Ishikawa (cell line): ENCODE data around the gene SH3PXD2A.

Source experiments
- CEBPB ChIP-seq: IDR thresholded peaks from 2 replicates; pipeline ENCODE4 v1.6.1; 2012
- CREB1 ChIP-seq: IDR thresholded peaks from 2 replicates; pipeline ENCODE4 v1.6.1; 2012; ENCODE audit warnings: low read depth
- EGR1 ChIP-seq: IDR thresholded peaks from 2 replicates; pipeline ENCODE4 v1.6.1; 2012
- EP300 ChIP-seq: IDR thresholded peaks from 2 replicates; pipeline ENCODE4 v1.6.1; 2012; ENCODE audit warnings: borderline replicate concordance
- FOXM1 ChIP-seq: IDR thresholded peaks from 2 replicates; pipeline ENCODE4 v1.6.1; 2012; ENCODE audit warnings: low read depth, borderline replicate concordance
- MAX ChIP-seq: IDR thresholded peaks from 2 replicates; pipeline ENCODE4 v1.6.1; 2012
- NFIC ChIP-seq: IDR thresholded peaks from 2 replicates; pipeline ENCODE4 v1.6.1; 2012
- RAD21 ChIP-seq: IDR thresholded peaks from 2 replicates; pipeline ENCODE4 v1.6.1; 2012; ENCODE audit warnings: low read depth
- REST ChIP-seq: IDR thresholded peaks from 2 replicates; pipeline ENCODE4 v1.6.1; 2012; ENCODE audit warnings: low read depth, mild to moderate bottlenecking
- TAF1 ChIP-seq: IDR thresholded peaks from 2 replicates; pipeline ENCODE4 v1.6.1; 2012; ENCODE audit warnings: low read depth, mild to moderate bottlenecking
- TCF12 ChIP-seq: IDR thresholded peaks from 2 replicates; pipeline ENCODE4 v1.6.1; 2012; ENCODE audit warnings: low read depth
- TEAD4 ChIP-seq: IDR thresholded peaks from 2 replicates; pipeline ENCODE4 v1.6.1; 2012
- USF1 ChIP-seq: IDR thresholded peaks from 2 replicates; pipeline ENCODE4 v1.6.1; 2012
- YY1 ChIP-seq: IDR thresholded peaks from 2 replicates; pipeline ENCODE4 v1.6.1; 2012; ENCODE audit warnings: low read depth
- ZBTB7A ChIP-seq: IDR thresholded peaks from 2 replicates; pipeline ENCODE4 v1.6.1; 2012; ENCODE audit warnings: low read depth

SH3PXD2A gene

GRCh38 chr10:103806395-103807187 is 48.8 kb downstream of the SH3PXD2A start:
- TF ChIP-seq MAX (no peak), CEBPB (no peak), TCF12 (no peak), REST (no peak), TEAD4 (no peak), ZBTB7A (no peak), YY1 (no peak), NFIC (no peak), RAD21 (no peak), USF1 (no peak), TAF1 (no peak), CREB1 (no peak), EGR1 (no peak), FOXM1 (no peak), EP300 (no peak)

GRCh38 chr10:103805781-103806180 is 49.6 kb downstream of the SH3PXD2A start:
- TF ChIP-seq REST (no peak), FOXM1 (no peak), CREB1 (no peak), EP300 (no peak), ZBTB7A (no peak), CEBPB (no peak), EGR1 (no peak), RAD21 (no peak), TCF12 (no peak), MAX (no peak), TAF1 (no peak), NFIC (no peak), TEAD4 (no peak), YY1 (no peak), USF1 (no peak)

- no peak for TF ChIP-seq TAF1
- no peak for TF ChIP-seq ZBTB7A
- no peak for TF ChIP-seq NFIC
- TF ChIP-seq REST, result no peak
- no peak; the same call in 1 of the 2 replicates for TF ChIP-seq TCF12
- no peak for TF ChIP-seq EGR1
- TF ChIP-seq YY1, result no peak
- no peak for TF ChIP-seq CEBPB
- TF ChIP-seq MAX, result no peak
- no peak for TF ChIP-seq EP300
- TF ChIP-seq FOXM1, result no peak
- no peak for TF ChIP-seq CREB1
- no peak for TF ChIP-seq RAD21
- no peak for TF ChIP-seq TEAD4
- TF ChIP-seq USF1, result no peak
Measured at GRCh38 chr10:103804871-103805270, 50.5 kb downstream of the SH3PXD2A start.
